KG1 (cell line): ENCODE results near the gene SLC4A3.
"Not testable (repeated sequence)": the region's sequence is repeated elsewhere in the genome, so short reads cannot be mapped to it uniquely, and the experiment has no call there.

Experiments used
- DNase-seq: peaks from one replicate; lab custom pipeline; 2025; lab: John Stamatoyannopoulos, UW

Gene SLC4A3

DNA sequence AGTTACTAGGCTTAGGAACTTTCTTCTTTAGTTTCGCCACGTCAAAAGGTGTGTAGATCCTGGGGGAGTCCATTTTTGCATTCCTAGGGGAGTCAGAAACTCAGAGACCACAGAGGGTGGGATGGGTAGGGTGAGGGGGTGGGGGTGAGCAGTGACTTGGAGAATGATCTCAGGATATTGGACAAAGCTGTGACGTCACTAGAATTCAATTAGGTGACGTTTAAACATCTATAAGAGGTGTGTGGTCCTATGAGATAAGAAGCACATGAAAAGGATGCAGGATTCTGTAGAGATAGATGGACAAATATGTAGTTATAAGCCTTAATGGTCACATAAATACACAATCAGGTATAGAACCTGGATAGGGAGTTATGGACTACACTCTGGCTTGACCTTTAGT, 21.5 kb downstream of the SLC4A3 start:
- DNase-seq: no peak

DNA sequence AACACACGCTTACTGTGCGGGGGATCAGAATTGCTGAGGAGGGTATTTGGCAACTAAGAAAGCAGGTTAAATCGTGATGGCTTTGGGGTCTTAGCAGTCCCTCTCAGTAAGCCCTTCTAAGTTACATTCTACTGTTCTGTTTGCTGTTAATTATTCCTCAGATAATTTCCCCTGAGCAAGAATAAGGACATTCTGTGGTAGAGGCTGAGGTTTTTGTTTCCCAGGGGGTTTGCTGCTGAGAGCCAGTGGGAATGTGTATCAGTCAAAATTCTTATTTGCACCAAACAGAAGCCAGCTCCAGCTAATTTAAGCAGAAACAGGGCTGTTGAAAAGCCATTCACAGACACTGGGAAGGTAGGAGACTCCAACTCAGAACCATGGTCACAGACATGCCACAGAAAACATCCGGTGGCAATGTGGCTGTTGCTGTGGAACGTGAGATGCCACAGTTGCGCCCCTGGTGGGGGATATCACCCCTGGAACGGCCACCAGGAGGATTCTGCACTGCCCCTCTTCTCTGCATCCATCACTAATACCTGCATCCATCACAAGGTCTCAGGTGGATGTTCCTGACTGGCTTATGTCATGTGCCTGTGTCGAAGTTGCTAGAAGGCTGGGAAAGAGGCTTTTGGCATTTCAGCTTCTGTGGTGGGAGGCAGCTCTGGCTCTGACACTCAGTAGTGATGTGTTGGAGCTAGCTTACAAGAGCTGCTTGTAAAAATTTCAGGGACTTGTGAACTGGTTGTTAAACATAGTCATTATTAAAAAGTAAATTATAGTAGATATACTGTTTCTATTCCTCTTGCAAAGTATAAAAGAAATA, 23.2 kb downstream of the SLC4A3 start:
- no peak for DNase-seq

GRCh38 chr2:219651656-219652055, 24.2 kb downstream of the SLC4A3 start:
- DNase-seq: not testable (repeated sequence)

- DNase-seq: no peak
These were observed 29.1 kb downstream of the SLC4A3 start for GRCh38 chr2:219656526-219656925.

- no peak for DNase-seq
These were observed 30.9 kb downstream of the SLC4A3 start for GRCh38 chr2:219658196-219658846.

GRCh38 chr2:219658874-219659273, 31.4 kb downstream of the SLC4A3 start:
- no peak for DNase-seq

GRCh38 chr2:219661197-219661954, 33.9 kb downstream of the SLC4A3 start:
- DNase-seq: no peak

DNA sequence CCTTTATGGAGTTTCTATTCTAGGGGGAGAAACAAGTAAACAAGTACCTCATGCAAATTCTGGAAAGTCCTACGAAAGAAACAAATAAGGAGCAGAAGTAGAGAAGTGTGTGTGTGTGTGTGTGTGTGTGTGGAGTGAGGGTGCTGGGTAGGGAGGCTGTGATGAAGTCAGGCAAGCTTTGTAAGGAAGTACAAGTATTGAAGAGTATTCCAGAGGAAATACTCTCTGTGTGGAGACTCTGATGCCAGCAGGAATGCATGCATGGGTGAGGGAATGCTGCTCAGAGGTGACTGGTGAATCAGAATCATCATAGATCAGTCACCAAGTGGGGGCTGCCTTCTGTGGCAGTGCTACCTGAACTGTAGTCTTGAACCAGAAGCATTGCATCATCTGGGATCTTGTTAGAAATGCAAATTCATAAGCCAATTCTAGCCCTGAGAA, 34.5 kb downstream of the SLC4A3 start:
- DNase-seq: no peak

GRCh38 chr2:219662566-219662965, 35.1 kb downstream of the SLC4A3 start:
- no peak for DNase-seq

- DNase-seq: no peak
These were observed 35.8 kb downstream of the SLC4A3 start for GRCh38 chr2:219663116-219663762.

DNA sequence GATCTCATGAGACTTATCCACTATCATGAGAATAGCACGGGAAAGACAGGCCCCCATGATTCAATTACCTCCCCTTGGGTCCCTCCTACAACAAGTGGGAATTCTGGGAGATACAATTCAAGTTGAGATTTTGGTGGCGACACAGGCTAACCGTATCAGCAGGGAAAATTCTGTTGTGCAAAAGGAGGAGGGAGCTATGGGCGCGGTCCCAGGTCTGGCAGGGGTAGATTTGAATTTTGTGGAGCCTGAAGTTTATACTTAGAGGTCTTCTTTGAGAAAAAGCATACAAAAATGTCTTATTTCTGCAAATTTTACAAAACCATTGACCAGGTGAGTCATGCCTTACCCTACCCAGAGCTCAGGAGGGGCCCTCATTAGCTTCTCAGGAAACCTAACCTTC, 36.6 kb downstream of the SLC4A3 start:
- no peak for DNase-seq

DNA sequence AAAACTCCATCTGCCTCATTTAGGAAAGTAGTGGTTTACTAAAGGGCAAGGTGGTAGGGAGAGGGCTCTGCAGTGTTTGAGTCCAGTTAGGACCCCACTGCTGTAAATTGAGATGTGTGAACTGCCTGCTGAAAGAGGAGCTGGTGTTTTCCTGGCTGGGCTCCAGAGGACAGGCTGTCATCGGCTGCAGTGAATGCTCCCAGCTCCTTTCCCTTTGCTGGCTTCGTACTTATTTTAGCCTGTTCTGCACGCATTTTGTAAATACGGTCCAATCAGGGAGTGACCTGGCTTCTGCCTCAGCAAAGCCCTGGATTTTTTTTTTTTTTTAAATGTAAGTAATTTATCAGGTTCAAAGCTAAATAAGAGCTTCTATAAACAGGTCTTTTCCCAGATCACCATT, 37.5 kb downstream of the SLC4A3 start:
- DNase-seq: no peak

GRCh38 chr2:219665926-219666325, 38.5 kb downstream of the SLC4A3 start:
- DNase-seq: no peak

DNA sequence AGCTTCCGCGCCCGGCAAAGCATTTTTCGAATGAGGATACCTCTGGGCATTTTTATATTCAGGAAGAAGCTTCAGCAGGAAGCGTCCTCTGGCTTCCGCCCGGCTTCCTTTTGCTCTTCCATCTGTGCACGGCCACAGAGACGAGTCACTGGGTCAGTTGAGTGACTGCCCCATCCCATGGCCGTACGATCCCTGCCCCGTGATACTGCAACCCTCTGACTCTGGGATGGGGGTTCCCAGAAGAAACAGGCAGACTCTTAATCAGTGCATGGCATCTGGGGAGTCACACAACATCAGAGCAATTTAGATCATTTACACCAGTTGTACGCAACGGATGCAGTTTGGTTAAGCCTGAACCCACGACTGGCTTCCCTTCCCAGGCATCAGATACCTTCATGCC, 40.9 kb downstream of the SLC4A3 start:
- no peak for DNase-seq

- no peak for DNase-seq
These were observed 43.0 kb downstream of the SLC4A3 start for GRCh38 chr2:219670386-219670785.

DNA sequence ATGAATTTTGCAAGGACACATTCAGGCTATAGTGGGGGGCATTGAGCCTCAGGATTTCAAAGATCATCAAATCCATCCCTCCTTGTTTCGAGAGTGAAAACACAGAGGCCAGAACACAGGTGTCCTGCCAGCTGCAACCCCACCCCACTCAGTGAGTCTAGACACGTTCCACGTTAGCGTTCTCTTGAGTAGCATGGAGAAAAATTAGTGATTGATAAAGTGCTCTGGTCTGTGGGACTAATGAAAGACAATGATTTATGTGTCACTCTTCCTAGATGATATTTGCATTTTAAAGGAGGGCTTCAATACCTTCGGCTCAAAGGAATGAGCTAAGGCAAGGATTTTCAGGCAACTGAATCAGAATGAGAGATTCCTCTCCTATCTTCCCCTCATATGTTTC, 43.8 kb downstream of the SLC4A3 start:
- no peak for DNase-seq

DNA sequence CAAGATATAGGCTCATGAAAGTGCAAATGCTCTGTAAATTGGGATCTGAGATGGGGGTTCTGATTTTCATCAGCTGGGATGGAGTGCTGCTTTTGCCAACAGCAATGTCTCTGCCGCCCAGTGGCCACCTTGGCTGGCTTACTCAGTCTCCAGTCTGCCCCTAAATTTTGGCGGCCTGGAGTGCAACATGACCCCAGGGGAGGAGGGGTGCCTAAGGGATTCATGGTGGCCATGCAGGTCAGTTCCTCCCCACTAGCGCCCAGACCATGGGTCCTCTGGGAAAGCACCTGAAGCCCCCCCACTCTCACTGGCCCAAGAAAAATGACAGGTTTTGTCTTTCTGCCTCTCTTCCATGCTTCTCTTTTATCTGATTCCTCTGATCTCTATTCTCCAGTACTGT, 45.0 kb downstream of the SLC4A3 start:
- DNase-seq: no peak

GRCh38 chr2:219675221-219675620, 47.8 kb downstream of the SLC4A3 start:
- no peak for DNase-seq

- DNase-seq: no peak
These were observed 49.2 kb downstream of the SLC4A3 start for GRCh38 chr2:219676586-219676985.

GRCh38 chr2:219679041-219679440, 51.6 kb downstream of the SLC4A3 start:
- DNase-seq: no peak

GRCh38 chr2:219679571-219679970, 52.1 kb downstream of the SLC4A3 start:
- DNase-seq: no peak

DNA sequence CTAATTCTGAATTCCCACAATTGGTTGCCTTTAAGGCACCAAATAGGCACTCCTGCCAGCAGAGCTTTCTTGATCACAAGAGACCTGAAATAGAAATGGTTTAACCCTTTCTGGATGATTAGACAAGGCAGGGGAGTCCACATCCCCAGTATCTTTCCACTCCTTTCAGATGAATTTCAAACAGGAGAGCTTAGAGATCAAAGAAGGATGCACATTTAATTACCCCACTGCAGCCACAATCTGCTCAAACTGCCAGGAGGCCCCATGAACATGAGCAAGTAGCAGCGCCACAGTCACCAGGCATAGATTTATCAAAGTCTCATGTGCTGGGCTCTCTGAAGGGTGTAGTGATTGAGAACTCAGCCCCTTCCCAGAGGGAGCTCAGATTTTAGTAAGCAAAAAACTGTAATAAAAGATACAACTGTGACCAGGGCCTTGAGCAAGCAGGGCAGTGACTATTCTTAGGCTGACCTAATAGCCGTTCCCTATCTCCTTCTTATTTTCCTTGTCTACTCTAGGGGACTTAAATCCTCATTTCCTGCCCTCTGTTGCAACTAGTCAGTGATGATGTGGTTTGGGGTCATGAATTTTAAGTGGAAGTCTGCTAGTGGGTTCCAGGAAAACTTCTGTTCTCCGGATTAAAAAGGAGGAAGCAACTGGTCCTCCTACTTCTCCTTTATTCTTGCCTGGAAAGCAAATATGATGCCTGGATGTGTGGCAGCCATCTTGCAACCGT, 53.7 kb downstream of the SLC4A3 start:
- no peak for DNase-seq
